GM12801 (cell line): ENCODE measurements around the gene MFSD2A.

Experiments used
- CTCF ChIP-seq: IDR thresholded peaks from one replicate; pipeline ENCODE4 v1.5.1; 2011; ENCODE audit warnings: control low read depth; ENCODE audit not compliant: insufficient read length; ENCODE audit errors: extremely low read depth

The MFSD2A gene

GRCh38 chr1:39933956-39934941 lies 20.7 kb upstream of the MFSD2A start:
- TF ChIP-seq CTCF, result no peak

- no peak for TF ChIP-seq CTCF
These were observed 18.0 kb upstream of the MFSD2A start for GRCh38 chr1:39936724-39937491.

- TF ChIP-seq CTCF, result no peak
These were observed 16.1 kb upstream of the MFSD2A start for GRCh38 chr1:39938856-39939255.

GRCh38 chr1:39940253-39940652 lies 14.7 kb upstream of the MFSD2A start:
- no peak for TF ChIP-seq CTCF

GRCh38 chr1:39940980-39941871 lies 13.7 kb upstream of the MFSD2A start:
- no peak for TF ChIP-seq CTCF

- TF ChIP-seq CTCF, result no peak
These were observed 11.3 kb upstream of the MFSD2A start for GRCh38 chr1:39943471-39944290.
